ENCODE results near the gene RPA3.

DNA sequence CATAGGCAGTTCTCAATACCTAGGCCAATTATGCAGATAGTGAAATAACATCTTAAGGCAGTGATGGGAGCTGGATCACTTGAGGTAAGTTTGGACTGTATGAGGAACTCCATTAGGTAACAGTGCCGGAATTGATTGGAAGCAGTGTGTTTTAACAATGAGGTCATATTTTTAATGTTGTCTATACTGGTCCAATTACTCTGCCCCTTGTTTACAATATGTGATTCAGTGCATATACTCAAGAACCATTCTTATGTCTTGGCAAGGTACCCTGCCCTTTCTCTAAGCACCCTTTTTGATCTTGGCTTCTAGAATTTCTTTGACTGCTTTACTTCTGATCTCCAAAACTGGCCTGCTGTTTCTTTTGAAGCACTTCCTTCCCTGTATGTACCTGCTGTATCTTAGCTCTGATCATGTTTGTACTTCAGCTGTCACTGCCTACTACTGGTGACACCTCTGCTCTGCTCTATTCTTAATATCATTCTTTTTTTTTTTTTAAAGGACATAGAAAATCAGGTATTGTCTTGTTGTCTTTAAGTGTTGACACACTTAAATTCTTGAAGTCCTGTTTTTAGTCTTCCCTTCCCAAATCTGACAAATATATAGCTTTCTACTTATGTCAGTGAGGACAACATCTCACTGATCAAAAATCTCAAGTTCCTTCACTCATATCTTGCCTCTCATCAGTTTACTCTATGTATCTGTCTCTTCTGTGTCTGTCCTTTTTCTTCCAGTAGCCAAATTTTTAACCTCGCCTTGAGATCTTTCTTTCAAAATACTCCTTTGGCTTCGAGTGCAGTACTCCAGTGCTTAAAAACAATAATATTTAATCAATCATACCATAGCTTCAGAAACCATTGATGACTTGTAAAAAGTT lies 46.4 kb upstream of the RPA3 start:
- TF ChIP-seq, protein P1, sequence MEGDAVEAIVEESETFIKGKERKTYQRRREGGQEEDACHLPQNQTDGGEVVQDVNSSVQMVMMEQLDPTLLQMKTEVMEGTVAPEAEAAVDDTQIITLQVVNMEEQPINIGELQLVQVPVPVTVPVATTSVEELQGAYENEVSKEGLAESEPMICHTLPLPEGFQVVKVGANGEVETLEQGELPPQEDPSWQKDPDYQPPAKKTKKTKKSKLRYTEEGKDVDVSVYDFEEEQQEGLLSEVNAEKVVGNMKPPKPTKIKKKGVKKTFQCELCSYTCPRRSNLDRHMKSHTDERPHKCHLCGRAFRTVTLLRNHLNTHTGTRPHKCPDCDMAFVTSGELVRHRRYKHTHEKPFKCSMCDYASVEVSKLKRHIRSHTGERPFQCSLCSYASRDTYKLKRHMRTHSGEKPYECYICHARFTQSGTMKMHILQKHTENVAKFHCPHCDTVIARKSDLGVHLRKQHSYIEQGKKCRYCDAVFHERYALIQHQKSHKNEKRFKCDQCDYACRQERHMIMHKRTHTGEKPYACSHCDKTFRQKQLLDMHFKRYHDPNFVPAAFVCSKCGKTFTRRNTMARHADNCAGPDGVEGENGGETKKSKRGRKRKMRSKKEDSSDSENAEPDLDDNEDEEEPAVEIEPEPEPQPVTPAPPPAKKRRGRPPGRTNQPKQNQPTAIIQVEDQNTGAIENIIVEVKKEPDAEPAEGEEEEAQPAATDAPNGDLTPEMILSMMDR (IDR thresholded peaks at IDR 0.05; ENCODE audit: low read depth, low read length): no peak
- no peak for TF ChIP-seq POLR2A (IDR thresholded peaks at IDR 0.05; ENCODE audit: extremely low read depth, insufficient read length)
- no peak for TF ChIP-seq MYC (IDR thresholded peaks at IDR 0.05; ENCODE audit: low read depth, low read length)
- TF ChIP-seq, protein P2, sequence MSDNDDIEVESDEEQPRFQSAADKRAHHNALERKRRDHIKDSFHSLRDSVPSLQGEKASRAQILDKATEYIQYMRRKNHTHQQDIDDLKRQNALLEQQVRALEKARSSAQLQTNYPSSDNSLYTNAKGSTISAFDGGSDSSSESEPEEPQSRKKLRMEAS (IDR thresholded peaks at IDR 0.05; ENCODE audit: low read depth, low read length): no peak
